BJ (cell line): Measurements from ENCODE around the gene PYCR2. TPM values are rescaled to one million over a fixed set of nuclear protein-coding genes. Genes with fewer than 3 reads are reported as not detected.

ENCODE experiments used
- CTCF ChIA-PET: fragments of 350-600 bp; formaldehyde crosslinking; extraction: SDS; loops from one replicate; lab custom pipeline; 2021; ENCODE audit warnings: antibody characterized with exemption, inconsistent platforms; lab: Yijun Ruan, JAX
- POLR2A ChIA-PET: fragments of 300-600 bp; sonication (Branson Sonifier 250); formaldehyde crosslinking; extraction: SDS; loops from one replicate; lab custom pipeline; 2021; ENCODE audit warnings: antibody characterized with exemption; lab: Charles Lee
- DNase-seq: peaks from one replicate; pipeline ENCODE4 v3.0.0-alpha.2; 2011; ENCODE audit warnings: low read depth
- H3K27me3 ChIP-seq: 2 replicates; pipeline ENCODE4 v1.6.0; 2011; ENCODE audit warnings: low read length; ENCODE audit not compliant: control insufficient read depth, insufficient read depth
- H3K36me3 ChIP-seq: 2 replicates; pipeline ENCODE4 v1.5.1; 2011; ENCODE audit warnings: low read length; ENCODE audit not compliant: control insufficient read depth, insufficient read depth
- H3K4me3 ChIP-seq: 2 replicates; pipeline ENCODE4 v1.5.1; 2011; ENCODE audit warnings: low read depth, mild to moderate bottlenecking, control low read depth, low read length
- polyA plus RNA-seq: library from polyadenylated mRNA; depleted of rRNA; stranded (reverse); fragments of >200 nt; gene quantifications from 2 replicates; pipeline ENCODE4 v1.2.3, GENCODE V29; 2011
- TF ChIP-seq, protein P1 (sequence below): IDR thresholded peaks from 2 replicates; pipeline ENCODE4 v1.5.1; 2011; ENCODE audit warnings: low read depth, mild to moderate bottlenecking, control low read depth, inconsistent platforms, low read length, moderate library complexity; ENCODE audit not compliant: insufficient read depth

The PYCR2 gene
- polyA plus RNA-seq, 1 experiment = 81.1 TPM

DNA sequence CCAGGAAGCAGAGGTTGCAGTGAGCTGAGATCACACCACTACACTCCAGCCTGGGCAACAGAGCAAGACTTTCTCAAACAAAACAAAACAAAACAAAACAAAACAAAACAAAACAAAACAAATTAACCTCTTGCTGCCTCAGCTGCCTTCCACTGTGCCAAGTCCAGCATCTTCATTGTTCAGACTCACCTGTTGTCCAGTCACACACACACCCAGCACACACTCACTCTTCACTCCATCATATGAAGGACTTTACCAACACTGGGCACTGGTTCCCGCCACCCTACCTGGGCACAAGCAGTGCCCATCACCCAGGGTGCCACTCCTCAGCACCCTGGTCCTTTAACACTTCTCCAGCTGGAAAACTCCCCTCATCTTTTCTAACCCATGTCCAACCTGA lies 14.6 kb downstream of the PYCR2 start:
- ChIA-PET CTCF (interaction anchor here (3.4 kb wide), 1 partner anchor 434 kb away, joined by 21 read pairs; no protein-coding TSS in a partner anchor), POLR2A (no interaction called here)
- H3K27me3 ChIP-seq = no peaks in the 10 kb centered on the region
- TF ChIP-seq, protein P1, sequence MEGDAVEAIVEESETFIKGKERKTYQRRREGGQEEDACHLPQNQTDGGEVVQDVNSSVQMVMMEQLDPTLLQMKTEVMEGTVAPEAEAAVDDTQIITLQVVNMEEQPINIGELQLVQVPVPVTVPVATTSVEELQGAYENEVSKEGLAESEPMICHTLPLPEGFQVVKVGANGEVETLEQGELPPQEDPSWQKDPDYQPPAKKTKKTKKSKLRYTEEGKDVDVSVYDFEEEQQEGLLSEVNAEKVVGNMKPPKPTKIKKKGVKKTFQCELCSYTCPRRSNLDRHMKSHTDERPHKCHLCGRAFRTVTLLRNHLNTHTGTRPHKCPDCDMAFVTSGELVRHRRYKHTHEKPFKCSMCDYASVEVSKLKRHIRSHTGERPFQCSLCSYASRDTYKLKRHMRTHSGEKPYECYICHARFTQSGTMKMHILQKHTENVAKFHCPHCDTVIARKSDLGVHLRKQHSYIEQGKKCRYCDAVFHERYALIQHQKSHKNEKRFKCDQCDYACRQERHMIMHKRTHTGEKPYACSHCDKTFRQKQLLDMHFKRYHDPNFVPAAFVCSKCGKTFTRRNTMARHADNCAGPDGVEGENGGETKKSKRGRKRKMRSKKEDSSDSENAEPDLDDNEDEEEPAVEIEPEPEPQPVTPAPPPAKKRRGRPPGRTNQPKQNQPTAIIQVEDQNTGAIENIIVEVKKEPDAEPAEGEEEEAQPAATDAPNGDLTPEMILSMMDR = no peak
- no peaks in the 10 kb centered on the region for H3K36me3 ChIP-seq
- DNase-seq = no peak
- H3K4me3 ChIP-seq = no peak overlapping the region

DNA sequence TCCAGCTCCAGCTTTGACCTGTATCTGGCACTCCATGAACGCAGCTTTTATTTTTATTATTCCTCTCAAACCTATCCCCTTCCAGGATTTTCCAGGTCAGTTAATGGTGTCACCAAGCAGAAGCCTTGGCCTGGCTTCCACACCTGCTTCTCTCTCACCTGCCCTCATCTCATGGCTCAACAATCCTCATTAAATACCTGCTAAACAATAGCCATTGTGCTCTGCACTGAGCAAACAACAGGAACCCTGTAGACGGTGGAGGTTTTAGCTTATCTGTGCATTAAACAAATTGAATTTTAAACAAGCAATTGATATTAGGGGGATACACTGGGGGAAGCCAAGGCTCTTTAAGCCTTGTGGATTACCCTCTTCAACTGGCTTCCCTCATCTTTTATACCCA lies 15.3 kb downstream of the PYCR2 start:
- Histone ChIP-seq H3K4me3 (no peak overlapping the region), H3K27me3 (no peaks in the 10 kb centered on the region), H3K36me3 (no peaks in the 10 kb centered on the region)
- no peak for DNase-seq
- CTCF ChIA-PET = interaction anchor here (1.0 to 3.4 kb wide), 2 partner anchors 136 to 434 kb away, joined by 5 to 21 read pairs; no protein-coding TSS in a partner anchor
- TF ChIP-seq, protein P1 = no peak
- POLR2A ChIA-PET = no interaction called here

DNA sequence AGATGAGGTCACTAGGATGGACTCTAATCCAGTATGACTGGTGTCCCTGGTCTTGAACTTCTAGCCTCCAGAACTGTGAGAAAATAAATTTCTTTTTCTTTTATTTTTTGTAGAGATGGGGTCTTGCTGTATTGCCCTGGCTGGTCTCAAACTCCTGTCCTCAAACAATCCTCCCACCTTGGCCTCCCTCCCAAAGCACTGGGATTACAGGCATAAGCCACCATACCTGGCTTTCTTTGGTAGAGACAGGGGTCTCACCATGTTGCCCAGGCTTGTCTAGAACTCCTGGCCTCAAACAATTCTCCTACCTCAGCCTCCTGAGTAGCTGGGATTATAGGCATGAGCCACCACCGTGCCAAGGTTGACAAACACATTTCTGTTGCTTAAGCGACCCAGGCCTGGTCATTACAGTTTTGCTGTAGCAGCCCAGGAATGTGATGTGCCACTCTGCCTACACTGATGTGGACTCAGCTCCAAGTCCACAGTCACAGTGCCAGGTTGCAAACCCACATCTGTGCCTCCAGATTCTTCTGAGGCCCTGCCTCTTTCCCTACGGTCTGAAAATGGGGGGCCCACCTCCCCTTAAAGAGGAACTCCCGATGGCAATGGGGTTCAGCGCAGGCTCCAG lies 15.9 kb downstream of the PYCR2 start:
- POLR2A ChIA-PET = no interaction called here
- DNase-seq = no peak
- TF ChIP-seq, protein P1 = no peak
- Histone ChIP-seq H3K4me3 (no peak overlapping the region), H3K27me3 (no peaks in the 10 kb centered on the region), H3K36me3 (no peaks in the 10 kb centered on the region)
- CTCF ChIA-PET = interaction anchor here (1.0 to 1.4 kb wide), 2 partner anchors 135 to 433 kb away, joined by 5 read pairs; no protein-coding TSS in a partner anchor

DNA sequence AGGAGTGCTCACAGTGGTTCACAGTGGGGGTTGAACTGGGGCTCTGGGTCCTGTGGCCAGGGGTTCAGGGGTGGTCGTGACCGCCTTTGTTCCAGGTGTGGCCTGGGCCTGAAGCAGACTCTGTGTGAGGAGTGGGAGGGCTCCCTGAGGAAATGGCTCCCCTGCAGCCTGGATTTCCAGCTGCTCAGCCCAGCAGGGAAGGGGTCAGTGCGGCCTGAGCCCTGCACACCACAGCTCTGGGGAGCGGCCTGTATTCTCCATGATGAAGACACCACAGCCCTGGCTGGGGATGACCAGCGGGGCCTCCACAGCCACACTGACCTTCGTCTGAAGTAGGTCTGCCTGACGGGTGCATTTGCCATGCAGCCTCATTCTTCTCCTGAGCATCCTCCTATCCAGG lies 16.7 kb downstream of the PYCR2 start:
- POLR2A ChIA-PET = no interaction called here
- no peaks in the 10 kb centered on the region for H3K36me3 ChIP-seq
- CTCF ChIA-PET = interaction anchor here (1.4 kb wide), 1 partner anchor 433 kb away, joined by 5 read pairs; no protein-coding TSS in a partner anchor
- no peaks in the 10 kb centered on the region for H3K27me3 ChIP-seq
- DNase-seq = no peak
- H3K4me3 ChIP-seq = no peak overlapping the region
- TF ChIP-seq, protein P1 = no peak

DNA sequence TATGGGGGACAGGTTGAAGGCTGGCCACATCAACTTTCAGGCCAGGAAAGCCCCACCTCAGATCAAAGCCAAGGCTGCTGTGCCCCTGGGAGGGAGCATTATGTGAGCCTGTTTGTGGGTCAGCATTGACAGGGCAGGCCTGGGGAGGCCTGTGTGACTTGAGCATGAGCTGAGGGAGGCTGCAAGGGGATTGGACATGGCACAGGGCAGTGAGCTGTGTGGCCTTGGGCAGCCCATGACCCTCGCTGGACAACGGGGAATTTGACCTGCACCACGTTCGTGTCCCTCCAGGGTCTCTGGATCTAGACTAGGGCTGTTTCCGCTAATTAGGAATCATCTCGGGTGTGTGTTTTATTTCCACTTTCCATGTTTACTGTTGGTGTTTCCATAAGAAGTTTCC lies 17.6 kb downstream of the PYCR2 start:
- POLR2A ChIA-PET = no interaction called here

More for the DNA sequence above, 17.6 kb downstream of the PYCR2 start:
- TF ChIP-seq, protein P1 = no peak
- no peaks in the 10 kb centered on the region for H3K36me3 ChIP-seq
- CTCF ChIA-PET = interaction anchor here (0.9 to 1.4 kb wide), 2 partner anchors 9 to 432 kb away, joined by 3 to 5 read pairs; no protein-coding TSS in a partner anchor
- H3K27me3 ChIP-seq = no peaks in the 10 kb centered on the region
- DNase-seq = no peak
- no peak overlapping the region for H3K4me3 ChIP-seq
